Endothelial cell of umbilical vein (primary cell): ENCODE results near the gene VSIG10L2.
A peak's percentile ranks its signal among the peaks of the same experiment; 100 is the strongest.

Experiments
- CTCF ChIP-seq, 2 donors: IDR thresholded peaks; 1 replicate in 1 of 2; 2 replicates in 1 of 2; pipeline ENCODE4 v1.5.1; 2011; ENCODE audit warnings: low read length in 2 of 2, mild to moderate bottlenecking in 2 of 2, moderate library complexity in 2 of 2, control low read depth in 1 of 2, inconsistent platforms in 1 of 2, low read depth in 1 of 2; ENCODE audit not compliant: insufficient read depth in 1 of 2; ENCODE audit errors: extremely low read depth in 1 of 2
- EZH2 ChIP-seq: IDR thresholded peaks from 2 replicates; pipeline ENCODE4 v1.6.1; 2012; ENCODE audit warnings: borderline replicate concordance, low read depth, mild to moderate bottlenecking, moderate library complexity, low read length, inconsistent platforms; ENCODE audit not compliant: severe bottlenecking
- JUN ChIP-seq: IDR thresholded peaks from 2 replicates; pipeline ENCODE4 v1.6.1; 2011; ENCODE audit warnings: borderline replicate concordance, low read depth; ENCODE audit not compliant: insufficient read length, insufficient read depth
- POLR2A ChIP-seq: IDR thresholded peaks from 2 replicates; pipeline ENCODE4 v1.6.1; 2012; ENCODE audit warnings: low read depth, mild to moderate bottlenecking, control low read depth, low read length
- POLR2AphosphoS5 ChIP-seq: IDR thresholded peaks from 2 replicates; pipeline ENCODE4 v1.6.1; 2012; ENCODE audit warnings: low read depth, mild to moderate bottlenecking, control low read depth, low read length, moderate library complexity; ENCODE audit not compliant: insufficient read depth

- TF ChIP-seq POLR2A (no peak), POLR2AphosphoS5 (no peak), CTCF (IDR thresholded peaks at IDR 0.05; ENCODE audit: extremely low read depth in 1 of 2, insufficient read depth in 1 of 2, low read depth in 1 of 2, low read length in 2 of 2) (peak; percentile 73 to 74), EZH2 (no peak), JUN (no peak)
Measured at GRCh38 chr11:125923012-125923579, 22.7 kb upstream of the VSIG10L2 start.
